BLaER1 (cell line): ENCODE data around the gene PITX1.
A peak's percentile ranks its signal among the peaks of the same experiment; 100 is the strongest.

Experiments
- H3K27ac ChIP-seq: shearing (Covaris generic); formaldehyde crosslinking; 2 replicates; pipeline ENCODE4 v1.8.1; 2022
- H3K27me3 ChIP-seq: shearing (Covaris generic); formaldehyde crosslinking; 2 replicates; pipeline ENCODE4 v1.8.1; 2022
- H3K36me3 ChIP-seq: shearing (Covaris generic); formaldehyde crosslinking; 2 replicates; pipeline ENCODE4 v1.8.1; 2022
- H3K4me1 ChIP-seq: shearing (Covaris generic); formaldehyde crosslinking; 2 replicates; pipeline ENCODE4 v1.8.1; 2022
- H3K4me2 ChIP-seq: shearing (Covaris generic); formaldehyde crosslinking; 2 replicates; pipeline ENCODE4 v1.8.1; 2022
- H3K4me3 ChIP-seq: shearing (Covaris generic); formaldehyde crosslinking; 2 replicates; pipeline ENCODE4 v1.8.1; 2022
- H3K9ac ChIP-seq: shearing (Covaris generic); formaldehyde crosslinking; 2 replicates; pipeline ENCODE4 v1.8.1; 2022
- H3K9me3 ChIP-seq: shearing (Covaris generic); formaldehyde crosslinking; 2 replicates; pipeline ENCODE4 v1.8.1; 2022
- H4K20me1 ChIP-seq: shearing (Covaris generic); formaldehyde crosslinking; 2 replicates; pipeline ENCODE4 v1.8.1; 2022
- Cebpa-rat ChIP-seq: shearing (Covaris generic); IDR thresholded peaks from 2 replicates; pipeline ENCODE4 v1.8.1; 2022

Gene PITX1

GRCh38 chr5:135045488-135045887 lies 11.5 kb upstream of the PITX1 start:
- Histone ChIP-seq H3K36me3 (no peaks in the 10 kb centered on the region), H4K20me1 (peaks cover 12% of the 10 kb centered on the region; the same call in 1 of the 2 replicates), H3K9me3 (peaks cover 5% of the 10 kb centered on the region), H3K4me1 (peaks cover 7% of the 10 kb centered on the region; the same call in 1 of the 2 replicates), H3K4me2 (no peak overlapping the region), H3K27ac (no peak overlapping the region), H3K4me3 (no peak overlapping the region), H3K9ac (no peak overlapping the region), H3K27me3 (peaks cover 43% of the 10 kb centered on the region)
- no peak for TF ChIP-seq Cebpa-rat

- Histone ChIP-seq H3K27me3 (peaks cover 72% of the 10 kb centered on the region), H3K36me3 (no peaks in the 10 kb centered on the region), H3K27ac (no peak overlapping the region), H3K4me1 (peaks cover 7% of the 10 kb centered on the region; the same call in 1 of the 2 replicates), H4K20me1 (peaks cover 41% of the 10 kb centered on the region), H3K9ac (no peak overlapping the region), H3K4me3 (no peak overlapping the region), H3K9me3 (peaks cover 34% of the 10 kb centered on the region), H3K4me2 (no peak overlapping the region)
- no peak for TF ChIP-seq Cebpa-rat
These were observed 8.6 kb upstream of the PITX1 start for GRCh38 chr5:135042595-135042994.

- Histone ChIP-seq H3K27ac (no peak overlapping the region), H4K20me1 (peaks cover 50% of the 10 kb centered on the region), H3K4me2 (no peak overlapping the region), H3K9ac (no peak overlapping the region), H3K27me3 (peaks cover 80% of the 10 kb centered on the region), H3K36me3 (no peaks in the 10 kb centered on the region), H3K4me1 (peaks cover 7% of the 10 kb centered on the region; the same call in 1 of the 2 replicates), H3K4me3 (no peak overlapping the region), H3K9me3 (peaks cover 36% of the 10 kb centered on the region)
- no peak for TF ChIP-seq Cebpa-rat
These were observed 7.7 kb upstream of the PITX1 start for GRCh38 chr5:135041726-135042125.

- TF ChIP-seq Cebpa-rat, result no peak
- peaks cover 56% of the 10 kb centered on the region for H4K20me1 ChIP-seq
- H3K27me3 ChIP-seq, result peaks cover 86% of the 10 kb centered on the region
- no peak overlapping the region for H3K27ac ChIP-seq
- H3K9ac ChIP-seq, result no peak overlapping the region
- H3K4me2 ChIP-seq, result no peak overlapping the region
- H3K9me3 ChIP-seq, result peaks cover 36% of the 10 kb centered on the region
- no peaks in the 10 kb centered on the region for H3K36me3 ChIP-seq
- H3K4me3 ChIP-seq, result no peak overlapping the region; the same call in 1 of the 2 replicates
- peaks cover 7% of the 10 kb centered on the region; the same call in 1 of the 2 replicates for H3K4me1 ChIP-seq
These were observed 7.1 kb upstream of the PITX1 start for GRCh38 chr5:135041145-135041587.

GRCh38 chr5:135040333-135041144 lies 6.5 kb upstream of the PITX1 start:
- Histone ChIP-seq H3K4me3 (no peak overlapping the region; the same call in 1 of the 2 replicates), H3K27me3 (peaks cover 92% of the 10 kb centered on the region), H4K20me1 (peaks cover 59% of the 10 kb centered on the region), H3K36me3 (no peaks in the 10 kb centered on the region), H3K27ac (no peak overlapping the region), H3K4me2 (no peak overlapping the region), H3K9me3 (peaks cover 36% of the 10 kb centered on the region), H3K4me1 (peaks cover 7% of the 10 kb centered on the region; the same call in 1 of the 2 replicates), H3K9ac (no peak overlapping the region)
- TF ChIP-seq Cebpa-rat, result no peak

- Histone ChIP-seq H3K27me3 (peaks cover 98% of the 10 kb centered on the region), H3K4me3 (0 out of 2 replicates have a peak overlapping the region, but pooled peaks have one; percentile 28), H3K4me2 (no peak overlapping the region)
These were observed 6.0 kb upstream of the PITX1 start for GRCh38 chr5:135040034-135040332.

GRCh38 chr5:135039271-135040033 lies 5.4 kb upstream of the PITX1 start:
- H3K4me2 ChIP-seq, result no peak overlapping the region
- peak overlapping the region; percentile 28; the same call in 1 of the 2 replicates for H3K4me3 ChIP-seq

More at GRCh38 chr5:135040034-135040332, 6.0 kb upstream of the PITX1 start:
- H3K4me1 ChIP-seq, result peaks cover 4% of the 10 kb centered on the region; the same call in 1 of the 2 replicates
- H3K27ac ChIP-seq, result no peak overlapping the region
- no peak for TF ChIP-seq Cebpa-rat
- H3K36me3 ChIP-seq, result no peaks in the 10 kb centered on the region
- peaks cover 65% of the 10 kb centered on the region for H4K20me1 ChIP-seq
- no peak overlapping the region for H3K9ac ChIP-seq
- H3K9me3 ChIP-seq, result peaks cover 36% of the 10 kb centered on the region

GRCh38 chr5:135038813-135039270 lies 4.8 kb upstream of the PITX1 start:
- Histone ChIP-seq H3K4me1 (peaks cover 1% of the 10 kb centered on the region; the same call in 1 of the 2 replicates), H3K27me3 (peaks cover 99% of the 10 kb centered on the region), H3K9ac (no peak overlapping the region), H3K4me2 (no peak overlapping the region), H3K4me3 (peak overlapping the region; percentile 12; the same call in 1 of the 2 replicates), H3K9me3 (peaks cover 36% of the 10 kb centered on the region), H3K36me3 (no peaks in the 10 kb centered on the region), H4K20me1 (peaks cover 73% of the 10 kb centered on the region), H3K27ac (no peak overlapping the region)
- TF ChIP-seq Cebpa-rat, result no peak

More at GRCh38 chr5:135039271-135040033, 5.4 kb upstream of the PITX1 start:
- Histone ChIP-seq H3K9me3 (peaks cover 36% of the 10 kb centered on the region), H3K27me3 (peaks cover 100% of the 10 kb centered on the region), H4K20me1 (peaks cover 70% of the 10 kb centered on the region), H3K36me3 (no peaks in the 10 kb centered on the region), H3K9ac (no peak overlapping the region), H3K4me1 (no peaks in the 10 kb centered on the region), H3K27ac (no peak overlapping the region)
- no peak for TF ChIP-seq Cebpa-rat

GRCh38 chr5:135038205-135038812 lies 4.3 kb upstream of the PITX1 start:
- Histone ChIP-seq H3K27me3 (peaks cover 99% of the 10 kb centered on the region), H3K4me3 (peak overlapping the region; percentile 12; the same call in 1 of the 2 replicates), H3K9ac (no peak overlapping the region), H3K4me1 (peaks cover 7% of the 10 kb centered on the region; the same call in 1 of the 2 replicates), H3K36me3 (no peaks in the 10 kb centered on the region), H3K9me3 (peaks cover 39% of the 10 kb centered on the region), H3K4me2 (no peak overlapping the region), H3K27ac (no peak overlapping the region), H4K20me1 (peaks cover 79% of the 10 kb centered on the region)
- TF ChIP-seq Cebpa-rat, result no peak
